HG03066 (cell line): ENCODE data around the gene FAM149B1.
"Not testable (repeated sequence)": the region's sequence is repeated elsewhere in the genome, so short reads cannot be mapped to it uniquely, and the experiment has no call there.

Experiments used
- ATAC-seq: cut with Tn5 transposase; IDR thresholded peaks from one replicate; pipeline ENCODE4 v1.9.1; 2021; ENCODE audit warnings: low read depth; ENCODE audit not compliant: unreplicated experiment

FAM149B1 gene

DNA sequence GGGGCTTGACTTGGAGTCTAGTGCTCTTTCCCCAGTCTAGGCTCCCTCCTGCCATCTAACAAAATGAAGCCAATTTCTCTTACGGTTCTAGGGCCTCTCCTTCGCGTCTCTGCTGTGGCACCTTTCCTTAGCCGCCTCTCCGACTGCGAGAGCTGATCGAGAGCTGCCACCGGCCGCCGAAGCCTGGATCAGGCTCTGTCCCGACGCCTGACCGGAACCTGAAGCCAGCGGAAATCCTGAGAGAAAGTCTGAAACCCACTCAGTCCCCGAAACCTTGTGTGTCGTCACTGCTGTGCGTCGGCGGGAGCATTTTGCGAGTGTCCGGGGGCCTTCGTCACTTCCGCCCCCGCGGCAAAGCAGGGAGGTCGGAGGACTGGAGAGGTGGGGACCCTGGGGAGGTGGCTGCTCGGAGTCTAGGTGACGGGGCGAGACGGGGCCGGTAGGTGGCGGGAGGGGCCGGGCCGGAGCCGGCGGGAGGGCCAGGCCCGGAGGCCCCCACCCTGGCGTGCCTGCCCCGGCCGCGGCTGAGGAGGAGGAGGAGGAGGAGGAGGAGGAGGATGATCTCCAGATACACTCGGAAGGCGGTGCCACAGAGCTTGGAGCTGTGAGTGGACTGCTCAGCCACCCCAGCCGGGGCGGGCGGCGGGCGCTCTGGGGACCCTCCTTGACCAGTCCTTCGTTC, at the start of gene FAM149B1, which contains the start of gene ECD:
Gene FAM149B1 (plus strand): TSS at position 337 of the 682 bp plus-strand sequence. CDS start 221 bp downstream, at position 558.
Gene ECD (minus strand): TSS at position 226 of the 682 bp plus-strand sequence. CDS start 4,071 bp downstream, outside the sequence.
- ATAC-seq, result peak; percentile 91

GRCh38 chr10:73119457-73119856, 48.5 kb upstream of the FAM149B1 start:
- no peak for ATAC-seq

DNA sequence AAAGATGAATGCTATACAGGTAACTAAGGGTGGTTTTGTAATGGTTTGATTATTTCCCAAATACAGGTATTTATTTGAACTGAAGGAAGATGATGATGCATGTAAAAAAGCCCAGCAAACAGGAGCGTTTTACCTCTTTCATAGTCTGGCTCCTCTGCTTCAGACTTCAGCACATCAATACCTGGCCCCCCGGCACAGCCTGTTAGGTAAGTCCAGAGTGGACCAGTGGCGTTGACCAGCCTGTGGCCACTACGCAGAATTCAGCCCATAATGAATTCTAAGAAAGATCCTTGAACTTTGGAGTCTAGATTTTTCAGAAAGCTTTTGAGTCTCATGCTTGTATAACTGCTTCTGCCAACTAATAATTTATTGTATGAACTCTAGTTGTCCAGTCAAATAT, 48.0 kb upstream of the FAM149B1 start:
- ATAC-seq, result no peak

DNA sequence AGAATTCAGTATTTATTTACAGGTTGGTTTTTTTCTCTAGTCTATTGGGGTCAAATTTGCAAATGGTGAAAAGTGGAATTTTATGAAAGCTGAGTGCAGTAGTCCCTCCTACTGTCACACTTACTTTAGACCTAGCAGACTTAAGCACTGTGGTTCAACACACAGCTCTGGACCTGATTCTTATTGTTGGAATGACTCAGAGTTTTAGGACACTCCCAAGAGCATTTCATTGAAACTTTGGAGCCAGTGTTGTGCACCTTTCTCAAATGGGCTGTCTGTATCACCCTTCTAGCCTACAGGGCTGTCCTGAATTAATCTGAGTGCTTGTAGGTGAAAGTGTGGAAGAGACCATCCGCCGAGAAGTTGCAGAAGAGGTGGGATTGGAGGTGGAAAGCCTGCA, 41.6 kb upstream of the FAM149B1 start:
- no peak for ATAC-seq

- no peak for ATAC-seq
Observed at GRCh38 chr10:73131301-73131700, 36.6 kb upstream of the FAM149B1 start.

DNA sequence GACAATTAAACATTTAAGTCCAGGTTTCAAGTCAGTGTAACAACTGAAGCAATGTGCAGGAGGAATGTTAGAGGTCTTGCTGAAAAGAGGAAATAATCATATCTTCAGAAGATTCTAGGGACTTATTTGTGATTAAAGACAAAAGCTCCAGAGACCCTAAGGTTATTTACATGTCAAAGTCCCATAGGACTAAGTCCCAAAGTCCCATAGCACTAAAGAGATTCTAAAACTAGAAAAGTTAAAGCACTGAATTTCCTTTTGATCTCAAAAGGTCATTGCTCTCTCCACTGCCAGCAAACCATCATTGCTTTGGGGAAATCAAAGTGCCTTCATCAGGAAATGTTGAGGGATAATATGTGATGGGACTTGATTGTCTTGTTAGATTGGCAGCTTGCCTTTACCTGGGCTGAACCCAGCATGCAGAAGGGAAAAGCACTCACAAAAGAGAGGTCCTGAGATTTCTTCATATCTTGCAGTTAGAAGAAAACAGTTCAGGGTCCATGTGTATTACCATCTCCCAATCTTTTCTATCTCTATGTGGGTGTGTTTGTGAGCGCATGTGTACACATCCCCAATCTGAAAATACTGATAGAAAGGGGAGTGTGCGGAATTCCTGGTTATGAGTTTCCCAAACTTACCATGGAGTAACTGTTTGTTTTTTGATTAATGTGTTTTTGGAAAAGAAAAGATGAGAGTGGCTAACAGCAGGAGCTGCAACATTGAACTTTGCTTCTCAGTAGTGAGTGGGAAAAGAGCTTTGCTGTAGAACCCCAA, 35.8 kb upstream of the FAM149B1 start:
- ATAC-seq, result no peak

GRCh38 chr10:73134727-73135126, 33.2 kb upstream of the FAM149B1 start:
- no peak for ATAC-seq

DNA sequence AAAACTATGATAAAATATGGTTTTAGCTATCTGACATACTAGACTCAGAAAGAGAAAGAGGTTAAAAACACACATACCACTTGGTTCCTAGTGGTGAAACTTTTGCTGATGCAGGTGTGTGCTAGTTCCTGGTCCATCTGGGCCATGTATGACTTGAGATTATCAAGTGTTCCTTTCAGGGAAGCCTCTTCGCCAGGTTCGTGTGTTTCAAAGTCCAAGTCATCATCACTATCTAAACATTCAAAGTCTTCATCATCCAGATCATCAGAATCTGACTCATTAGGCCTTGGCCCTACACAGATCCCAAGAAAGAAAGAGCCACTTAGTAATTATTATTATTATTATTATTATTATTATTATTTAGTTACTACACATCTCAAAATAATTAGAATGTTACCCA, 31.3 kb upstream of the FAM149B1 start:
- no peak for ATAC-seq

GRCh38 chr10:73139251-73139650, 28.7 kb upstream of the FAM149B1 start:
- ATAC-seq, result no peak

DNA sequence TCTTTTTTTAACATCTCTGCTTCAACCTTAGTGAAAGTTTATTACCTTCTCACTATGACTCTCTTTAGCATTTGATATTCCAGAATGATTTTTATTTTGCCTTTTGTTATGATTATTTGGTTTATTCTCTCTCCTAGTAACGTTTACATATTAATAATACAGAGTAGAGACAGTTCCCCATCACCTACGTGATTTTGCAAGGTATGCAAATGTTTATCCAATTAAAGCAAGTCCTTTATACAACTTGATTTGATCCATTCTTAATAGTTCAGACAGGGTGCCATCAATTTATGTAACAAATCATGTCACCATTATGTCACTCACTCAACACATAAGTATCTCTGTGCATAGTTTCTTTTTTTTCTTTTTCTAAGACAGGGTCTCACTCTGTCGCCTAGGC, 26.3 kb upstream of the FAM149B1 start:
- ATAC-seq, result no peak

- ATAC-seq, result not testable (repeated sequence)
Observed at GRCh38 chr10:73150633-73151413, 17.1 kb upstream of the FAM149B1 start.

- ATAC-seq, result no peak
Observed at GRCh38 chr10:73152009-73152408, 15.9 kb upstream of the FAM149B1 start.

DNA sequence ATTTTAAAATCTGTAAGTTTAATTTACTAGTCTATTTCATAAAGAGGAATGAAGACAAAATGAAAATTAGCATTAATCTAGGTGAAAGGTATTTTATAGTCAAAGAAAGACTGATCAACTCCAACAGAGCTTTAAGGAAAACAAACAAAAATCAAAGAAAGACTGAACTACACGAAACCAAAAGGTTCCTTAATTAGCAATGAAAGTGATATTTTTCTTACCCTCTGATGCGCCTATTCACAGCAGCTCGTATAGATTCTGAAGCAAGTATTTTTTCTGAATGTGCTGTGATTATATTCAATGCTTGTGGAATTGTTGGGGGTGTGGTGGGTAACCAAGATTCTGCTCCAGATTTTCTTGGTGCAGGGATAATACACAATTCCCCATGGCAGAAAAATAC, 11.9 kb upstream of the FAM149B1 start:
- no peak for ATAC-seq

DNA sequence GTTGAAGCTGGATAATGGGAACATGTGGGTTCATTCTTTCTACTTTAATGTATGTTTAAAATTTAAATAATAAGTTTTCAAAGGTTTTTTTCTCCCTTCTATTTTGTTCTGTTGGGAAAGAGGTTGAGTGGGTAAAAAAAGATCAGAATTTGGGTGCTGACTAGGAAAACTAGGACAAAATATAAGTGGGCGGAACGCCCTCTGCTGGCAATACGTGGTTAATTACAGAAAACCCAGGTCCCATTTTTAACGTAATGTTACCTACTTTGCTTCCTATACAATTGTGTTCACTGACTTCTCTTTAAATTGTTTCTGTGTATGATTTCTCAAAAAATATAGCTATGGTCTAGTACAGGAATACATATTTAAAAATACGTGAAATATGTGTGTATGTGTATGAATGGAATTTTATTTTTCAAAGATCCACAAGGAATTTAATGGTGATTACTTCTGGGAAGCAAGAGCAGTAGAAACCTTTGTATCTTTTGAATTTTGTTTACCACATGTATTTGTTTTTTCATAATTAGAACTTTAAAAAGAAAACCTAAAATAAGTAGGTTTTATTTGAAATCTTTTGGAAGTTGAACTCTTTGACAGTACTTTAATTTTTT, 8.8 kb upstream of the FAM149B1 start:
- ATAC-seq, result no peak

GRCh38 chr10:73161079-73161478, 6.8 kb upstream of the FAM149B1 start:
- no peak for ATAC-seq

- no peak for ATAC-seq
Observed at GRCh38 chr10:73161662-73162061, 6.3 kb upstream of the FAM149B1 start.

DNA sequence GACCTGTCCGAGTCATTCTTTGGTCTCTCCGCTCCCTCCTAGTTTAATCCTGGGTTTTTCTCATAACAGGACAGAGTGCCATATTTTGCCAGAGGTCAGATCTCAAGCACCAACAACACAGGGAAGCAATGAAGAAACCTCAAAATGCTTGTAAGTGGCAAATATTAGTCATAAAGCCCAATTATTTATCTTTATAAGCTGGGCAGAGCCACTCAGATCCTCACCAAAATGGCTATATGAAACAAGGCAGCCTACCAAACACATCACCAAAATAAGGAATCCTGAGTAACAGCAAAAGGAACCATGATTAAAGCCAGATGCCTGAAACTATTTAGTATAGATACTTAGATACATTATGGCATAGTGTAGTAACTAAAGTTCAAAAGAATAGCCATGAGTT, 4.8 kb upstream of the FAM149B1 start:
- no peak for ATAC-seq

GRCh38 chr10:73166972-73167371, 947 bp upstream of the FAM149B1 start:
- no peak for ATAC-seq

DNA sequence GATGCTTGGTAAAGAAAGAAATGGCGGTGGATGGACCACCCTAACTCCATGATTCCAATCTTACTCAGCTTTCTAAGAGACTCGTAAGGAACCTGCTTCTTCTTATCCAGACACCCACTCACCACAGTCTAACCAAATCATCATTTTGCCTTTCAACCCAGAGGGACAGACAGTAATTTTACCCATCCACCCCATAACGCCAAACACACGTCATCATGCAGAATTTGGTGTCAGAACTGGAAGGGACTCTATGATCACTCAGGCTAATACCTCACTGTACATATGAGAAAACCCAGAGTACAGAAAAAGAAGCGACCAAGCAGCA, 499 bp upstream of the FAM149B1 start:
- no peak for ATAC-seq

GRCh38 chr10:73168465-73168803, 515 bp downstream of the FAM149B1 start:
- no peak for ATAC-seq

- ATAC-seq, result no peak
Observed at GRCh38 chr10:73169320-73169719, 1.4 kb downstream of the FAM149B1 start.
